TTC549 (cell line): Measurements from ENCODE around the gene TANGO2.

ENCODE experiments used
- FAIRE-seq: peaks from 2 replicates; lab custom pipeline; 2012; peaks lifted over from hg19 to GRCh38; lab: Jason Lieb, UNC

TANGO2 gene

GRCh38 chr22:20020533-20021195, at the start of gene TANGO2:
TSS of gene TANGO2 (plus strand) at chr22:20021110. CDS start at chr22:20036799, 15,689 bp downstream.
- no peak for FAIRE-seq

GRCh38 chr22:19971276-19972124, 49.4 kb upstream of the TANGO2 start:
- no peak for FAIRE-seq

- no peak for FAIRE-seq
Measured at GRCh38 chr22:19972251-19972650, 48.7 kb upstream of the TANGO2 start.

- no peak for FAIRE-seq
Measured at GRCh38 chr22:19972652-19973550, 48.0 kb upstream of the TANGO2 start.

- FAIRE-seq, result no peak
Measured at GRCh38 chr22:19973551-19974267, 47.2 kb upstream of the TANGO2 start.

GRCh38 chr22:19974268-19974861, 46.5 kb upstream of the TANGO2 start:
- no peak for FAIRE-seq

- FAIRE-seq, result no peak
Measured at GRCh38 chr22:19974935-19975706, 45.8 kb upstream of the TANGO2 start.

- no peak for FAIRE-seq
Measured at GRCh38 chr22:19975707-19976035, 45.2 kb upstream of the TANGO2 start.

- FAIRE-seq, result no peak
Measured at GRCh38 chr22:19976671-19977070, 44.2 kb upstream of the TANGO2 start.

- FAIRE-seq, result no peak
Measured at GRCh38 chr22:19977296-19978243, 43.3 kb upstream of the TANGO2 start.

GRCh38 chr22:19978748-19979147, 42.2 kb upstream of the TANGO2 start:
- no peak for FAIRE-seq

- no peak for FAIRE-seq
Measured at GRCh38 chr22:19979712-19980493, 41.0 kb upstream of the TANGO2 start.

GRCh38 chr22:19980766-19981165, 40.1 kb upstream of the TANGO2 start:
- FAIRE-seq, result no peak

GRCh38 chr22:19981171-19981960, 39.5 kb upstream of the TANGO2 start:
- FAIRE-seq, result no peak

GRCh38 chr22:19981961-19982920, 38.7 kb upstream of the TANGO2 start:
- no peak for FAIRE-seq

GRCh38 chr22:19982991-19983578, 37.8 kb upstream of the TANGO2 start:
- FAIRE-seq, result no peak
